ES-I3 (cell line): ENCODE measurements around the gene NUDT22.

Source experiments
- H3K36me3 ChIP-seq: 2 replicates; pipeline ENCODE4 v1.6.1; 2013; ENCODE audit warnings: mild to moderate bottlenecking, low read length, control low read depth, moderate library complexity; ENCODE audit not compliant: insufficient read depth
- H3K4me1 ChIP-seq: 2 replicates; pipeline ENCODE4 v1.6.1; 2013; ENCODE audit warnings: mild to moderate bottlenecking, control low read depth, low read length; ENCODE audit not compliant: insufficient read depth
- H3K9ac ChIP-seq: 2 replicates; pipeline ENCODE4 v1.6.1; 2013; ENCODE audit warnings: low read depth, mild to moderate bottlenecking, low read length, moderate library complexity
- H3K9me3 ChIP-seq: 2 replicates; pipeline ENCODE4 v1.6.1; 2013; ENCODE audit warnings: mild to moderate bottlenecking, low read length, moderate library complexity; ENCODE audit not compliant: control insufficient read depth, insufficient read depth

NUDT22 gene, protein sequence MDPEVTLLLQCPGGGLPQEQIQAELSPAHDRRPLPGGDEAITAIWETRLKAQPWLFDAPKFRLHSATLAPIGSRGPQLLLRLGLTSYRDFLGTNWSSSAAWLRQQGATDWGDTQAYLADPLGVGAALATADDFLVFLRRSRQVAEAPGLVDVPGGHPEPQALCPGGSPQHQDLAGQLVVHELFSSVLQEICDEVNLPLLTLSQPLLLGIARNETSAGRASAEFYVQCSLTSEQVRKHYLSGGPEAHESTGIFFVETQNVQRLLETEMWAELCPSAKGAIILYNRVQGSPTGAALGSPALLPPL

DNA sequence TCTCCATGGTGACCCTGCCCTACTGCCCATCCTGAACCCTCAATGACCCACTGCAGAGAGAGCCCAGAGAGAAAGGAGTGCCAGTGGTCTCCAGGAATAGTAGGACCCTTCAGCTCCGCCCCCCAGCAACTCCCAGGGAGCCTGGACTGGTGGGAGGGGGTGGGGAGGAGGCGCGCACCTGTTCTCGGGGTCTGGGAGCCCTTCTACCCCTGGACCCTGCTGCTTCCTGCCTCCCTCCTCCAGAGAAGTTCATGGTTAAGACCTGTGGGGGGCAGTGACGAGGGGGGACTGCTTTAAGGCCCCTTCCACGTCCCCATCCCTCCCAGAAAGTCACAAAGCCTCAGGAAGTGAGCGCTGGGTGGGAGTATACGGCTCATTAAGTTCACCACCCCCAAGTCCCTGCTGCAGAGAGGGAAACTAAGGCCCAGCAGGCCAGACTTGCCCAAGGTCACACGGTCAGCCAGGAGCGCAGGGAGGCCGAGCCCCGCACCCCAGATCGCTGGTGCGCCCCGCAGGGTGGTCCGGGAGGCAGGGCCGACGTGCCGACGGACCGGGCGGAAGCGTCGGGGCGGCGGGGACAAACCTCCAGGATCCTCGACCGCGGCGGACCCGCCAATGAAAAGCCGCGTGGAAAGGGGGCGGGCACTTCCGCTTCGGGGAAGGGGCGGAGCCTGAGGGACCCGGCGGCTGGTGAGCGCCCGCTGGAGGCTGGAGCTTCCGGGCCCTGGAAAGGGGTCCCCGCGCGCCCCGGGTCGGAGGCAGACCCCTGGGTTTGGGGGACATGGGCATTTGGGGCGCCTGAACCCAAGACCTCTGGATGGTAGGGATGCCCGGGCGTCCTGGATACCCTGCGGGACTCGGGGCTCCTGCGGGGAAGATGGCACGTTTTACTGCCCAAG lies at the start of gene NUDT22, which contains the start of gene TRPT1:
Gene NUDT22 (plus strand): TSS at position 667 of the 899 bp plus-strand sequence. CDS start 379 bp downstream, outside the sequence.
Gene TRPT1 (minus strand): TSS at position 579 of the 899 bp plus-strand sequence. CDS start 326 bp downstream, at position 253.
- Histone ChIP-seq H3K4me1 (peaks cover 3% of the 10 kb centered on the region; the same call in 1 of the 2 replicates), H3K9me3 (no peaks in the 10 kb centered on the region)

DNA sequence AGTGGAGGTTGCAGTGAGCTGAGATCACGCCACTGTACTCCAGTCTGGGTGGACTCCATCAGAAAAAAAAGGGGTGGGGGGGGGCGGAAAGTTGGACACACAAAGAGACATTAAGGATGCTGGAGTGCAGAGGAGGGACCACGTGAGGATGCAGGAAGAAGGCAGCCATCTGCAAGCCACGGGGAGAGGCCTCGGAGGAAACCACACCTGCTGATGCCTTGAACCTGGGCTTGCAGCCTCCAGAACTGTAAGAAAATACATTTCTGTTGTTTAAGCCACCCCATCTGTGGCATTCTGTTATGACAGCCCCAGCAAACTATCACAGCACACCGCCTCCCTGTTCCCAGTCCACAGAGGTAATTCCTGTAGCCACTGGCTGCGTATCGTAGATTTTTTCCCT lies 49.3 kb upstream of the NUDT22 start:
- H3K9me3 ChIP-seq: 0 out of 2 replicates have a peak, but pooled peaks cover 3% of the 10 kb centered on the region
- H3K36me3 ChIP-seq: no peaks in the 10 kb centered on the region; the same call in 1 of the 2 replicates
- no peak overlapping the region for H3K9ac ChIP-seq
- H3K4me1 ChIP-seq: 0 out of 2 replicates have a peak, but pooled peaks cover under 1% of the 10 kb centered on the region

More for the DNA sequence above, at the start of gene NUDT22, which contains the start of gene TRPT1:
- H3K9ac ChIP-seq: peak within 1 kb of the TSS; percentile 98
- no peaks in the 10 kb centered on the region; the same call in 1 of the 2 replicates for H3K36me3 ChIP-seq

DNA sequence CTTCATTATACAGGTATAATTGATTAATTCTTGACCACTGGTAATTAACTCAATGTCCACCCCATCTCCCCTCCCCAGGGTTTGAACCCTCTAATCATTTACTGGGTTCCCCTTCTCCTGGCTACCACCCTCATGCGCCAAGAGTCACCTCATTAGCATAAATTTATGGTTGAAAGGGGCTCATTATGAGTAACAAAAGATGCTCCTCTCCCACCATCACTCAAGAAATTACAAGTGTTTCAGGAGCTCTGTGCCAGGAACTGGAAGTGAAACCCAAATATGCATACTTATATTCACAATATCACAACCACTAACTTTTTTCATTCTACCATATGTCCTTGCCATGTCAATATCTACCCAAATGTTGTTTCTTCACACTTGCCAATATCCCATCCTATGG lies 47.9 kb upstream of the NUDT22 start:
- 0 out of 2 replicates have a peak, but pooled peaks cover 3% of the 10 kb centered on the region for H3K9me3 ChIP-seq
- H3K36me3 ChIP-seq: no peaks in the 10 kb centered on the region; the same call in 1 of the 2 replicates
- 0 out of 2 replicates have a peak, but pooled peaks cover 5% of the 10 kb centered on the region for H3K4me1 ChIP-seq
- H3K9ac ChIP-seq: no peak overlapping the region

DNA sequence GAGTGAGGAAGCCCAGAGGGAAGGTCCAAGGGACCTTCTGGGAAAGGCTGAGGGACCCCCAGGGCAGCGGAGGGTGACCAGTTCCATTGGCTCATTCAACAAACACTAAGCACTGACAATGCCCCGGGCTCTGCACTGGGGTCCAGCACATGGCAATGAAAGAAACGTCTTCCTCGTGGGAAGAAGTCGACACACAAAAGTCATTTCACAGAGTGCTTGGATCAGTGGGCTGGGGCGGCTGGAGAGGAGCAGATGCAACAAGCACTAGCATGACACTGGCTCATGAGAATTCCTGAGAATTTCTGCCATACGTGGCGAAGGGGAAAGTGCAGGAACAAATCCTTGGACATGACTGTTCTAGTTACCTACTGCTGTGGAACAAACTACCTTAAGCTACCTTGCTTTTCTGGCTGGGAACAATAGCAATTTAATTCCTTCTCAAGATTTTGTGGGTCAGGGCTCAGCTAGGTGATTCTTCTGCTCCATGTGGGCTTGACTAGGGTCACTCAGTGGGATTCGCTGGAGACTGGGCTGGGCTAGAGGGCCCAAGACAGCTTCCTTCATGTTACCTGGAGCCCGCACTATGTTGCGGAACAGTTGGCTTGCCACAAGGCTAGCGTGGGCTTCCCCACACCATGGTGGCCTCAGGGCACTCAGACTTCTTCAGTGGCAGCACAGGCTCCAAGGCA lies 47.0 kb upstream of the NUDT22 start:
- Histone ChIP-seq H3K36me3 (no peaks in the 10 kb centered on the region; the same call in 1 of the 2 replicates), H3K9ac (no peak overlapping the region), H3K9me3 (no peaks in the 10 kb centered on the region), H3K4me1 (0 out of 2 replicates have a peak, but pooled peaks cover 5% of the 10 kb centered on the region)

DNA sequence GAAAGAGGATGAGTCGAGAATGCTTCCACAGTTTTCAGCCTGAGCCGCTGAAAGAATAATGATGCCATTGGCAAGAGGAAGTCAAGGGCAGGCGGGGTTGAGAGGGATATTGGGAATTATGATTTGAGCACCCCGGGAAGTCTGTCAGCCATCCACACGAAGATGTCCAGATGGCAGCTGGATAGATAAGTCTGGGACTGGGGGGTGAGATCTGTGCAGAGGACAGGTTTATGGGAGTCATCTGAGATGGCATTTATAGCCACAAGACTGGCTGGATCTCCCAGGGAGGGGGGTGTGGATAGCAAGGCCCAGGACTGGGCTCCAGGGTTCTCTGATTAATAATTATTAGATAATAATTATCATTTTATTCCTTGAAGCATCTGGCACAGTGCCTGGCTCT lies 45.2 kb upstream of the NUDT22 start:
- H3K9ac ChIP-seq: no peak overlapping the region

DNA sequence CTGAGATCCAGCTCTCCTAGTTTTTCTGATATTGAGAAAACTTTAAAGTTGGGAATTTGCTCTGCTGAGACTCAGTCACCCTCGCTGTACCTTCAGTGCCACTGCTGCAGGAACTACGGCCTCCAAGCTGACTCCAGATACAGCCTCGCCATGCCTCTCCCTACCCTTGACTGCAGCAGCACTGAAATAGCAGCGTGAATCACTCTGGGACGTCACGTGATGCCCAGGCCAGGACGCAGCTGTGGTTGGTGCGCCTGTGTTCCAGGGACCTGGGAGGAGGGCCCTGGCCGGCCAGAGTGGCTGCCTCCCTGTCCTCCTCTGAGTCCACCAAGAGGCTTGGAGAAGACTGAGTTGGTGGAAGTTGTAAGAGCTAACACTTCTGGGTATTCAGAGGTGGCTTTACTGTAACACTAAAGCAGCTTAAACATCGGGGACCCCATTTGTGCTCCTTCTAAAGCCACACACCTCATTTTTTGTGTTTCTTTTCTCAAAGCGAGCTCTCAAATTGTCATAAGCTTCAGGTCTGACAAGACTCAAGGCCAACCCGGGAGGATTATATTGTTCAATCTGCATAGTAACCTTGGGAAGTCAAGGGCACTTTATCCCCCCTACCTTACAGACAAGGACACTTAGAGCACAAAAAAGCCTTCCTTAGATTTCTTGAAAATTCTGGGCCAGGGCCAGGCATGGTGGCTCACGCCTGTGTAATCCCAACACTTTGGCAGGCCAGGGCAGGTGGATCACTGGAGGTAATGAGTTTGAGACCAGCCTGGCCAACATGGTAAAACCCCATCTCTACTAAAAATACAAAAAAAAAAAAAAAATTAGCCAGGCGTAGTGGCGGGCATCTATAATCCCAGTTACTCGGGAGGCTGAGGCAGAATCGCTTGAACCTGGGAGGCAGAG lies 44.3 kb upstream of the NUDT22 start:
- Histone ChIP-seq H3K4me1 (0 out of 2 replicates have a peak, but pooled peaks cover 5% of the 10 kb centered on the region), H3K9me3 (no peaks in the 10 kb centered on the region), H3K36me3 (no peaks in the 10 kb centered on the region; the same call in 1 of the 2 replicates), H3K9ac (peak overlapping the region; percentile 4; the same call in 1 of the 2 replicates)

More for the DNA sequence above, 45.2 kb upstream of the NUDT22 start:
- 0 out of 2 replicates have a peak, but pooled peaks cover 5% of the 10 kb centered on the region for H3K4me1 ChIP-seq
- no peaks in the 10 kb centered on the region for H3K9me3 ChIP-seq
- no peaks in the 10 kb centered on the region; the same call in 1 of the 2 replicates for H3K36me3 ChIP-seq

DNA sequence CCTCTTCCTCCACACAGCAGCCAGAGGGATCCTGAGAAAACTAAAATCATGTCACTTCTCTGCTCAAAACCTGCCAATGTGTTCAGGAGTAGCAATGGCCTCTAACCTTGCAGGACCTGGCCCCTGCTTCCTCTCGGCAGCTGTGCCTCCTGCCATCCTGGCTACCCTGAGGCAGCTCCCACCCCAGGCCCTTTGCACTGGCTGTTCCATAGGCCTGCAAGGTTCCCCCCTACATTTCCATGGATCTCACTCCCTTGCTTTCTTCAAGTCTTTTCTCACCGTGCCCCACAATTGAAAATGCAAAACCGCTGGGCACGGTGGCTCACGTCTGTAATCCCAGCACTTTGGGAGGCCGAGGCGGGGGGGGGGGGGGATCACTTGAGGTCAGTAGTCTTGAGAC lies 42.2 kb upstream of the NUDT22 start:
- Histone ChIP-seq H3K36me3 (peaks cover 5% of the 10 kb centered on the region), H3K9ac (no peak overlapping the region; the same call in 1 of the 2 replicates), H3K4me1 (0 out of 2 replicates have a peak, but pooled peaks cover 5% of the 10 kb centered on the region), H3K9me3 (no peaks in the 10 kb centered on the region)

DNA sequence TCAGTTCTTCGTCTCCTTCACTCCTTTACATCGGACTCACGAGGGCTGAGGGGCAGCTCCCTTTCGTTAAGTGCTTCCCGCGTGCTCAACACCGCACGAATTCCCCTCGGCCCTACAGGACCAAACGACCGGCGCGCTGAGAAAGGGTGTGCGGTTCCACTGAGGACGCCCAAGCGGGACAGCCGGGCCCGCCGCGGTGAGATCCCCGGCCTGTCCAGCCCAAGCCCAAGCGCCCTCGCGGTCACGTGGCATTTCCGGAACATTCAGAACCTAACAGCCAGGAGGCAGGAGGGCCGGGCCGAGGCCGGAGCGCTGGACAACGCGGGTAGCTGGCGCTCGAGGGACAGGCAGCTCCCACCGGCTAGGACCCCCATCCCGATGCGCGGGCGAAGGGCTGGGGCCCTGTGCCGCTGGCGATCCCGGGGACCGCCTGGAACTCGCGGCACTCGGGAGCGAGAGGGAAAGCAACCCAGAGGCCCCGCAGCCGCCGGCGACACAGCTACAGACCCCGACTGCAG lies 40.8 kb upstream of the NUDT22 start:
- Histone ChIP-seq H3K36me3 (peaks cover 5% of the 10 kb centered on the region), H3K4me1 (0 out of 2 replicates have a peak, but pooled peaks cover 8% of the 10 kb centered on the region), H3K9me3 (no peaks in the 10 kb centered on the region), H3K9ac (peak overlapping the region; percentile 78)

DNA sequence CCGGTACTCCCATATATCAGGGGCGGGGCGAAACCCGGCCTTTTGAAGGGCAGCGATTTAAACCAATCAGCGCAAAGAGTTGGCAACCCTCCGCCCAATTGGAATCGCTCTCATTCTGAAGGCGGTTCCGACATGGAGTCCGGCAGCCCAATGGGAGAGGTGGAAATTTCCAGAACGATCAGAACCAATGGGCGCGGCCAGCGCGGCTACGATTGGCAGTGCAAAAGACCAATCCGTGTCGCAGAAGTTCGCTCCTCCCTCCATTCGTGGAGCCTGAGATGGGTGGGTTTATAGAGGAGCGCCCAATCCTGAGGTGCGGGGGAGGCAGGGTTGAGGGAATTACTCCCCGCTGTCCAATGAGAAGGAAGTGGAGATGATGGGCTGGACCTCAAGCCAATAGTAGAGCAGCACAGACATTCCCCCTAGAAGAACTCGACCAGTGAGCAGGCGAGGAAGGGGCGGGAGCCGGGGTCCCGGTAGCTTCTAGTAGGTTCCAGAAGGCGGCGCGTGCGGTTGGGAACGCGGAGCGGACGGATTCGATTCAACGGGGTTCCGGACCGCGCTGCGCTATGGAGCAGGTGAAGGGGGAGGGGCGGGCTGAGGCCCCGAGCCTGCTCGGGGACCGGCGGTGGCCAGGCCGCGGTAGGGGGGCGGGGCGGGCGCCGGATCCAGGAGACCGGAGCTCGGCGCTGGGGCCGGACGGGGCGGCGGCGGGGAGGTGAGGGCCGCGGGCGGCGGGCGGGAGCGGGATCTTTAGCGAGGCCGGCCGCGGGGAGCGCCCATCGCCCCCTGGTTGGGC lies 40.2 kb upstream of the NUDT22 start, which contains the start of gene STIP1:
Gene STIP1 (plus strand): TSS at position 479 of the 799 bp plus-strand sequence. CDS start 91 bp downstream, at position 570.
- peak within 1 kb of the TSS; percentile 78 for H3K9ac ChIP-seq
- H3K4me1 ChIP-seq: 0 out of 2 replicates have a peak, but pooled peaks cover 8% of the 10 kb centered on the region
- H3K36me3 ChIP-seq: peaks cover 5% of the 10 kb centered on the region
- no peaks in the 10 kb centered on the region for H3K9me3 ChIP-seq

DNA sequence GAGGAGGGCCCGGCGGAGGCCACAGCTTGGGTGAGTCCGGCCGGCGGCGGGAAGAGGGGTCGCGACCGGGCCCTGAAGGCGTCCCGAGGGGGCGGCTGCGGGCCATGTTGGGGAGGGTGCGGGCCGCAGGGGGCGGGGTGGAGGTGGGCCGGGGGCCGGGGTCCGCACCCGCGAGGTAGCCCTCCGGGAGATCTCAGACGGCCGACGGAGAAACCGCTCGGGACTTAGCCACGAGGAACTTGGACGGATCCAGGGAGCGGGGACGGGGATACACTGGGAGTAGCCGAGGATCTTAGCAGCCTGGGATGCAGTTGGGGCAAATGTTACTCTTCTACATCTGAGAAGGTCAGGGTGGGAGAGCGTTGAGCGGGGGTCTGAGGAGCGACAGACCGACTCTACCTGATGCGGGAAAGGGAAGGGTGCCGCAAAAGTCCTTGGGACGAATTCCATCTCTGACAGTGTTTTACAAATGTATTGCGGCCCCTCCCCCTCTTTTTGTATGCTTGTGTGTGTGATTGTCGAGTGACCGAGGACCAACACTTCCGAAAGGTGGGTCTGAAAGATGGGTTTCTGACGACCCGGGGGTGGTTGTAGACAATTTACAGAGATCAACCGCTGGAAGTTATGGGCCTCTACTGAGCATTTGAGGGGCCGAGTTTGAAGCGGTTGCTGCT lies 39.4 kb upstream of the NUDT22 start:
- Histone ChIP-seq H3K9me3 (no peaks in the 10 kb centered on the region), H3K9ac (no peak overlapping the region), H3K36me3 (peaks cover 5% of the 10 kb centered on the region), H3K4me1 (0 out of 2 replicates have a peak, but pooled peaks cover 8% of the 10 kb centered on the region)

DNA sequence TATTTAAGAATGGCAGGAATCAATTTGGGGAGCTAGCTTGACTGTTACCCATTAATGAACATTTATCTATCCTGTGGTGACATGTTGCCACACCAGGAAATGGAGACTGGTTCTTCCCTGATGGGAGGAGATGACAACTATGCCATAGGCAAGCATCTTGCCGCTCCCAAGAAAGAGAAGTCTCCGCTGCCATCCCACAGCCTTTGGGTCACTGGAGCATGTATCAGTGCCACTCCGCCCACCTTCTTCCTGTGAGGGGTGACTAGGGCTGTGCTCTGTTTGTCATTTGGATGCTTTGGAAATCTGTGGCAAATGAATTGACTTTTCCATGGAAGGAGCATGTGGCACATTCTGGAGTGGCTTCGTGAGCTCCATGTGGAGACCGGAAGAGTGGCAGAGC lies 33.6 kb upstream of the NUDT22 start:
- Histone ChIP-seq H3K36me3 (peaks cover 41% of the 10 kb centered on the region), H3K9me3 (no peaks in the 10 kb centered on the region), H3K9ac (no peak overlapping the region), H3K4me1 (0 out of 2 replicates have a peak, but pooled peaks cover 3% of the 10 kb centered on the region)
